IPS-15b (cell line): ENCODE measurements around the gene NUB1.
A peak's percentile ranks its signal among the peaks of the same experiment; 100 is the strongest.
"Not testable (repeated sequence)": the region's sequence is repeated elsewhere in the genome, so short reads cannot be mapped to it uniquely, and the experiment has no call there.

Experiments used
- H3K27me3 ChIP-seq: one replicate; pipeline ENCODE4 v1.6.1; 2013; ENCODE audit warnings: low read length; ENCODE audit not compliant: control insufficient read depth, insufficient read depth
- H3K36me3 ChIP-seq: one replicate; pipeline ENCODE4 v1.6.1; 2013; ENCODE audit warnings: low read length; ENCODE audit not compliant: control insufficient read depth, insufficient read depth
- H3K4me1 ChIP-seq: one replicate; pipeline ENCODE4 v1.6.1; 2013; ENCODE audit warnings: mild to moderate bottlenecking, low read length; ENCODE audit not compliant: control insufficient read depth, insufficient read depth
- H3K4me3 ChIP-seq: one replicate; pipeline ENCODE4 v1.5.1; 2013; ENCODE audit warnings: low read depth, low read length
- H3K9ac ChIP-seq: one replicate; pipeline ENCODE4 v1.6.1; 2013; ENCODE audit warnings: low read depth, mild to moderate bottlenecking, low read length
- H3K9me3 ChIP-seq: one replicate; pipeline ENCODE4 v1.6.1; 2013; ENCODE audit warnings: mild to moderate bottlenecking, low read length; ENCODE audit not compliant: control insufficient read depth, insufficient read depth

NUB1 gene

GRCh38 chr7:151341357-151342101 is at the start of gene NUB1:
TSS of gene NUB1 (plus strand) at chr7:151341812. CDS start at chr7:151345350, 3,538 bp downstream.
- Histone ChIP-seq H3K4me1 (no peaks in the 10 kb centered on the region), H3K4me3 (peak within 1 kb of the TSS; percentile 72), H3K9ac (peak within 1 kb of the TSS; percentile 51)

GRCh38 chr7:151292850-151293249 is 48.8 kb upstream of the NUB1 start:
- Histone ChIP-seq H3K4me1 (no peaks in the 10 kb centered on the region), H3K27me3 (peaks cover 10% of the 10 kb centered on the region), H3K9me3 (no peaks in the 10 kb centered on the region), H3K36me3 (no peaks in the 10 kb centered on the region), H3K9ac (no peak overlapping the region), H3K4me3 (no peak overlapping the region)

More at GRCh38 chr7:151341357-151342101, at the start of gene NUB1:
- Histone ChIP-seq H3K36me3 (no peaks in the 10 kb centered on the region), H3K9me3 (no peaks in the 10 kb centered on the region), H3K27me3 (no peaks in the 10 kb centered on the region)

DNA sequence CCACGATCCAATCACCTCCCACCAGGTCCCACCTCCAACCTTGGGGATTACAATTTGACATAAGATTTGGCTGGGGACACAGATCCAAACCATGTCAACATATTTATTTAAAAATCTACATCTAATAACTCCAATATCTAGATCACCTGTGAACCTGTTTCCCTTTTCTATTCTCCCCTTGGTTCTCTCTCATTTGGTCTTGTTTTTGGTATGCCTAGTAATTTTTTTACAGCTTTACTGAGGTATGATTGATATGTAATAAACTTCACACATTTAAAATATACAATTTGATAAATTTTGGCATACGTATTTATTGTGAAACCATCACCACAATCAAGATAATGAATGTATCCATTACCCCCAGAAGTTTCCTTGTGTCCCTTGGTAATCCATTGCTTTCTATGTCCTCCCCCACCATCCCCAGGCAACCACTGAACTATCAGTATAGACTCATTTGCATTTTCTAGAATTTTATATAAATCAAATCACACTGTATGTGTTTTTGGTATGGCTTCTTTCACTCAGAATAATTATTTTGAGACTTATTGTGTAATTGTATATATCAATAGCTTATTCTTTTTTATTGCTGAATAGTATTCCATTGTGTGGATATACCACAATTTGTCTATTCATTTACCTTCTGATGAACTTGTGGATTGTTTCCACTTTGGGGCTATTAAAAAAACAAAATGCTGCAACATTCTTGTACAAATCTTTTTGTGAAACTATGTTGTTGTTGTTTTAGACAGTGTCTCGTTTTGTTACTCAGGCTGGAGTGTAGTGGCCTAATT is 45.2 kb upstream of the NUB1 start:
- H3K4me3 ChIP-seq = no peak overlapping the region
- no peaks in the 10 kb centered on the region for H3K36me3 ChIP-seq
- H3K27me3 ChIP-seq = peaks cover 21% of the 10 kb centered on the region
- H3K4me1 ChIP-seq = no peaks in the 10 kb centered on the region
- H3K9ac ChIP-seq = no peak overlapping the region
- H3K9me3 ChIP-seq = no peaks in the 10 kb centered on the region

DNA sequence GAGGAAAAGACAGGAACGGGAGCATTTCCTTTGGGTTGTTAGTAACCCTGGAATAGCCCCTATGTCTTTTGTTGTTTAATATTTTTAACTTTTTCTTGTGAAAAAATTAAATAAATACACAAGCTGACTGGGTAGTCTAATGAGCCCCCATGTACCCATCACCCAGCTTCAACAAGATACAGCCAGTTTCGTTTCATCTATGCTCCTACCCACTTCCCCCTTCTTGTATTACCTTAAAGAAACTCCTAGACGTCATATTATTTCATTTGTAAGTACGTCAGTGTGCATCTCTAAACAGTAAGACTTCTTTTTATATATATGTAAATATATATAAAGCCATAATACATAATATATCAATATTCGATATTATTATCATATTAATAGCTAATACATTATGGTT is 42.8 kb upstream of the NUB1 start:
- Histone ChIP-seq H3K4me3 (no peak overlapping the region), H3K9ac (no peak overlapping the region), H3K36me3 (no peaks in the 10 kb centered on the region), H3K4me1 (no peaks in the 10 kb centered on the region), H3K9me3 (no peaks in the 10 kb centered on the region), H3K27me3 (peaks cover 34% of the 10 kb centered on the region)

GRCh38 chr7:151299530-151299929 is 42.1 kb upstream of the NUB1 start:
- Histone ChIP-seq H3K9me3 (no peaks in the 10 kb centered on the region), H3K4me3 (no peak overlapping the region), H3K27me3 (peaks cover 32% of the 10 kb centered on the region), H3K4me1 (no peaks in the 10 kb centered on the region), H3K36me3 (no peaks in the 10 kb centered on the region), H3K9ac (no peak overlapping the region)

DNA sequence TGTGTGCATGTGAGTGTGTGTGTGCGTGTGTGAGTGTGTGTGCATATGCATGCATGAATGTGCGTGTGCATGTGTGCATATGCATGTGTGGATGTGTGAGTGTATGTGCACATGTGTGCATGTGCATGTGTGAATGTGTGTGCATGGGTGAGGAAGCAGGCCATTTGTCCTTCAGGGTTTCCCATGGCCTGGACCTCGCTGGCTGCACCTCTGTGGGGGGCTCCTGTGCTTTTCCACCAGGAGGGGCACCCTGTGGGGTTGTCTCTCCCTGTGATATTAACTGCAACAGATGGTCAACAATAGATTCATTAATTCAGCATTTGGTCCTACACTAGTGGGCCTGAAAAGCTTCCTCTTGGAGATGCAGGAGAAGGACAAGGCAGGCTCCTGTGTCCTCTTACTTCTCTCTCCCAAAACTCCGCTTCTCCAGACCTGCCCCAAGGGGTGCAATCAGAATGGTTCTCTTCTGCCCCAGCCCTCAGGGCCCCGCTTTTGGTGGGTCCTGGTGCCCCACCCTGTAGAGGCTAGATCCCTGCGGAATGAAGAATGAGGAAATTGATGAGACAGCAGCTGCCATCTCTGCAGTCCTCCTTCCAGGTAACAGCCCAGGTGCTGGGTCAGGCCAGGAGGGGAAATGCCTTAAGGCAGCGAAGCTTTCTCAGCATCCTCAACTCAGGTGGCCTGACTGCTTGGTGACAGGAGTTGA is 41.5 kb upstream of the NUB1 start:
- Histone ChIP-seq H3K27me3 (peaks cover 27% of the 10 kb centered on the region), H3K4me3 (no peak overlapping the region), H3K9ac (no peak overlapping the region), H3K36me3 (no peaks in the 10 kb centered on the region), H3K4me1 (no peaks in the 10 kb centered on the region), H3K9me3 (no peaks in the 10 kb centered on the region)

DNA sequence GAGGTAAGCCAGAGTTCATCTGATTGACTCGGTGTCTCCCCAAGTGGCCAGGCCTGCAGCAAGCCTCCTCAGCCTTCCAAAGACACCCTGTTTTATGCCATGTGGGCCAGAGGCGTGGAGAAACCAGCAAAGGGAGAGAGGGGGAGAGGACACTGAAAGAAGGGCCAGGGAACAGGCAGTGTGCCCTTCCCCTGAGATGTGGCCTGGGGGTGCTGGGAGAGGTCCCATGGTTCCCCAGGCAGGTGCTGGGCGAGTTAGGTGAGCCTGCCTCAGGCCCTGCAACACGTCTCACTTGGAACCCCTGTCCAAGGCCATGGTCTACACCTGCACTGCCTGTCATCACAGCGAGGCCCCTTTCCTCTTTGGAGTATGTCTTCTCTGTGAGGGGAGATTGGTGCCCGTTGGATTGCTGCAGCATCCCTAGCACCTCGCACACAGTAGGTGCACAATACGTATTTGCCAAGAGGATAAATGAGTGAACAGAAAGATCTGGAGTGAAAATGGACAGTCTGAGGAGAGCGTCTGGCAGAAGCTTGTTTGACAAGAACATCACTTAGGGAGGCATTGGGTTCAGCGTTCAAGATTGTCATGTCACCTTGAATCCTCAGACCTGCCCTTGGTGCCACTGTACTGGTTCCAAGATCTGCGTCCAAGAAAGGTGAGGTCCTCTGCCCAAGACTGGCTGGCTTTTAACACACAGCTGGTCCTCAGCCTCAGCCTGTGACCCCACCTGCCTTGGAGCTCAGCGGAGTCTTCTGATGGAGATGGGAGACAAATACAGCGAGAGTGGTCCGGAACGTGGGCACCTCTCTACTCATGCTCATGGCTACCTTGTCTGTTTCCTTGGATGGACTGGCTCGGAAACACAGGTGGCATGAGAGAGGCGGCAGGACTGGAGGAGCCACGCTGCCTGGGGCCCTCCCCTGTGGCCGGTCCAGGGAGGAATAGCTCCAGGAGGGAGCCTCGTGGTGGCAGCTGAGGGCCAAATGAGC is 39.8 kb upstream of the NUB1 start:
- H3K9me3 ChIP-seq = no peaks in the 10 kb centered on the region
- no peaks in the 10 kb centered on the region for H3K36me3 ChIP-seq
- no peak overlapping the region for H3K9ac ChIP-seq
- no peak overlapping the region for H3K4me3 ChIP-seq
- H3K27me3 ChIP-seq = peaks cover 27% of the 10 kb centered on the region
- H3K4me1 ChIP-seq = no peaks in the 10 kb centered on the region

DNA sequence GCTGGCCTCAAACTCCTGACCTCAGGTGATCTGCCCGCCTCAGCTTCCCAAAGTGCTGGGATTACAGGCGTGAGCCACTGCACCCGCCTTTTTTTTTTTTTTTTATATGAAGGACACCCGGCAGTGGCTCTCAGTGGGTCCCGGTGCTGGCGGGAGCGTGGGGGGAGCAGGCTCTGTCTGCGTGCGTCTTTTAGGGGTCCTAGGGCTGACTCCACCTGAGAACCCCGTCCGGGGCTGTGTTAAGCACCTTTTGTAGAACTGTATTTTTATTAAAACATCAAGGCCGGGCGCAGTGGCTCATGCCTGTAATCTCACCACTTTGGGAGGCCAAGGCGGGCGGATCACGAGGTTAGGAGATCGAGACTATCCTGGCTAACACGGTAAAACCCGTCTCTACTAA is 37.4 kb upstream of the NUB1 start:
- not testable (repeated sequence) for H3K4me1 ChIP-seq, H3K9me3 ChIP-seq, H3K4me3 ChIP-seq, H3K9ac ChIP-seq, H3K36me3 ChIP-seq
- H3K27me3 ChIP-seq = peaks cover 27% of the 10 kb centered on the region

- Histone ChIP-seq H3K9me3 (no peaks in the 10 kb centered on the region), H3K36me3 (no peaks in the 10 kb centered on the region), H3K9ac (no peak overlapping the region), H3K4me3 (peak overlapping the region; percentile 57), H3K27me3 (peaks cover 24% of the 10 kb centered on the region), H3K4me1 (no peaks in the 10 kb centered on the region)
These were observed 36.8 kb upstream of the NUB1 start for GRCh38 chr7:151304856-151305255.

DNA sequence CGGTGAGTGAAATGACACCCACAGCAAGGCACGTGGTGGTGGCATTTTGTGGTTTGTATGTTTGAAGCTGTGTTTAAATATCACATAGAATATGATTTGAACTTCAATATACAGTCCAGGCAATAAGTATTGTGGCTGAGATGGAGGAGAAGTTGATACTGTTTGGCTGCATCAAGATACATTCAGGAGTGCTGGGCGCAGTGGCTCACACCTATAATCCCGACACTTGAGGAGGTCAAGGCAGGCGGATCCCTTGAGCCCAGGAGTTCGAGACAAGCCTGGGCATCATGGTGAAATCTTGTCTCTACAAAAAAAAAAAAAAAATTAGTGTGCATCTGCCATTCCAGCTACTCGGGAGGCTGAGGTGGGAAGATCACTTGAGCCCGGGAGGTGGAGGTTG is 35.2 kb upstream of the NUB1 start:
- Histone ChIP-seq H3K4me3 (no peak overlapping the region), H3K9ac (no peak overlapping the region), H3K36me3 (no peaks in the 10 kb centered on the region), H3K27me3 (peaks cover 16% of the 10 kb centered on the region), H3K4me1 (no peaks in the 10 kb centered on the region), H3K9me3 (peaks cover 2% of the 10 kb centered on the region)

- peaks cover 12% of the 10 kb centered on the region for H3K27me3 ChIP-seq
- H3K4me1 ChIP-seq = no peaks in the 10 kb centered on the region
- H3K4me3 ChIP-seq = no peak overlapping the region
- H3K36me3 ChIP-seq = no peaks in the 10 kb centered on the region
- peaks cover 4% of the 10 kb centered on the region for H3K9me3 ChIP-seq
- H3K9ac ChIP-seq = no peak overlapping the region
These were observed 34.8 kb upstream of the NUB1 start for GRCh38 chr7:151306860-151307259.
